AG20443 (cell line): Measurements from ENCODE around the gene IRAK4.
"Not testable (repeated sequence)": the region's sequence is repeated elsewhere in the genome, so short reads cannot be mapped to it uniquely, and the experiment has no call there.

Experiments used
- DNase-seq: peaks from one replicate; pipeline ENCODE4 v3.0.0; 2012; ENCODE audit warnings: low spot score, mixed read lengths

The IRAK4 gene

DNA sequence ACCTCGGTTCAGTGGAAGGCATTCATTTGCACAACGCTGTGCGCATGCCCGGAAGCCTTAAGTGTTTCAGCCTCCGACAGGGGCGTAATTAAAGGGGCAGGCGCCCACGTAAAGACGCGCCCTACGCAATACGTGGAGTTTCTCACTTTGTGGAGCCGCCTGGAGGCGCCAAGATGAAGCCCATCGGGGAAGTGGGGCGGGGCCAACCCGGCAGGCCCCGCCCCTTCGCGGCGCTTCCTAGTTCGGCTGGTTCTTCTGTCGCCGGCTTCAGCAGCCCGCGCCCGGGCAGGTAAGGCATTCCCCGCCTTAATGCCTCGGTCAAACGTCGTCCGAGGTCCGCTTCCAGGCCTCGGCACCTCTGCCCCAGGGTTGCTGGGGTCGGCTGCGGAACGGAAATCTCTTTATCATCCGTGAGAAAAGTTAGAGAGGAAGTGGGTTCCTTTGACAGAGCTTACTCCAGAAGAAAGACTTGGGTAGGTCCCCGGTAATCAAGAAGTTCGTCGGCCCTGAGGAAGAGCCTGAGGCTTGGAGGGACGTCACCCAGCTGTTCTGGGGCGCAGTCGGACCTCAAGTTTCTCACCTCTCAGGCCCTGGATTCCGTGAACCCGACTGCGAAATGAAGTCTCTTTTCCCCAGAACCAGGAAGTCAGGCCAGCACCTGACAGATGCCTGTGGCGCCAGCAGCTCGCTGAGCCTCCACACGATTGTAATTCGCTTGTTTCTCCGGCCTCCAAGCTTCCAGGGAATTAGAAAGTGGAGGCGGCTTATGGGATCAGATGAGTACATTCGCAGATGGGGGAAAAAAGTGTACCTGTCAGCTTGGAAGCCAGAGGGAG is at the start of gene IRAK4, which contains the start of gene PUS7L:
IRAK4 (plus strand) TSS at position 224 of the 836 bp plus-strand sequence. CDS start 9,161 bp downstream, outside the sequence.
PUS7L (minus strand) TSS at position 63 of the 836 bp plus-strand sequence. CDS start 3,545 bp downstream, outside the sequence.
- peak; percentile 98 for DNase-seq

DNA sequence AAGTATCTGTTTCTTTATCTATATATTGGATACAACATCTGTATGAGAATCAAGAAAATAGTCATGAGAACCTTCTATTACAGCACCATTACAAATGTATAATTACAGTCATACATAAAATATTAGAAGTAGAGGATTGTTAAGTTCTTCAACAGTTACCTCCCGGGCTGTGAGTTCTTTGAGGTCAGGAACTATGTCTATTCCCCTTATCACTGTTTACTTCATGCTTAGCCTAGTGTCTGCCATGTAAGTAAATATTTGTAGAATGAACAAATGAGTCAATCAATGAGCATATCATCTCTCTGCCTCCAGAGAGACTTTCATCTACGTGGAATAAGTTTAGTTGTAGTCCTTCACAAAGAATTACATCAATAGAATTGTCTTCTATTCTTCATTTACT is 47.4 kb upstream of the IRAK4 start:
- no peak for DNase-seq

DNA sequence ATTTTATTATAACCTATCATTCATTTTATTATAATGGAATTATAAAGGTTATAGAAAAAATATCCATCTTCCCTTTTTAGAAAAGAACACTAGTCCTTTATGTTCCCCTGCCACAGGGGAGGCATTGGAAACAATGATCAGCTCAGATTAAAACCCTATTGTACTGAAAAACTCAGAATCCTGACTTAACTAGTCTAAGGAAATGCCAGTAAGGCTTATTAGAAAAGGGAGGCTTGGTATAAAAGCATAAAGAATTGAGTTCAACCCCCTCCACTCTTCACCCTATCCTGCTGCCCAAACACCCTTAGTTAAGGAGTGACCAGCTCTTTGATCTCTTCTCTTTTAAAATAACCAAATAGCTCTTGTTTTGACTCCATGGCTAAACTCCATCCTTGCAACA is 36.1 kb upstream of the IRAK4 start:
- DNase-seq = no peak

DNA sequence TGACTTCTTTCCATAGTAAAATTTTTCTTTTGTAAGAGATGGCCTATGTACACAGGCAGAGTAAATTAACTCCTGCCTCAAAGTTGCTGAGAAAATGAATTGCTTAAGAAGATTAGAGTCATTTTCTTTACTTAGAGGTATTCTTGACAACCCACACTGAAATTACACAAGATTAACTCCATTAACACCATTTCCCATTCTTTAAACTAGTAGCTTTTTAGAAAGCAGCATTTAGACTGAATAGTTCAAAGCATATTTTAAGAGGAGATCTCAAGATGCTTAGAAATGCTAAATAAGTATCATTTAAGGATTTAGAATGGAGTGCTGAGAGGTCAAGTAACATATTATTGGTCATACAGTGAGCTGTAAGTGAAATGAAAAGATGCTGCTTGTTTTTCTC is 35.6 kb upstream of the IRAK4 start:
- no peak for DNase-seq

DNA sequence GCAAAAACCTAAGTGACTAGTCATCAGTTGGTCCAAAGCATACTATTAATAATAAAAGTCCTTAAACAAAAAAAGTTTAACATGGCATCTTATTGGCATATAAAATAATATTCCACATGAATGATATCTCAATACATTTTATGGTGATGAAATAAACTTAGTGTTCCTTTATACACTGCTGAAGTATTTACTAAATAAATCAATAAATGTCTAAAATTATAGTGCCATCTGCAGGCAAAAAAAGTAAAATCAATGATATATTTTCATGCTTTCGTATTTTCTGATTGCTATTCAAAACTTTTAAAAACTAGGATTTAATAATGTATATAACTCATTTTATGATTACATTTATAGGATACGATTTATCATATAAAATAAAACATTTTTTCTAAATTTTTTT is 30.6 kb upstream of the IRAK4 start:
- DNase-seq = no peak

DNA sequence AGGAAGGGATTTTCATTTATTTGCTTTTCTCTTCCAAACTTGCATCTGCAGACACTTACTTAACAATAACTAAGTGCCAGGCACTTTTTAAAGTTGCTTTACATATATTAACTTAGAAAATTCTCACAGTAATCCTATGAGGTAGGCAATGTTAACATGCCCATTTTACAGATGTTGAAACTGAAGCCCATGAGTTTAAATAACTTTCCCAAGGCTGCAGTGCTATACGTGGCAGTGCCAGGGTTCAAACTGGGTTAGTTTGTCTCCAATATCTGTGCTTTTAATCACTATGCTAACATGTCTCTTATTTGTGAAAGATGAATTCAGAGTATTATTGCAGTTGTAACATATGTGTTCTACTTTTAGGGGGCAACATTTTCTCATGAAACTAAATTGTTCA is 30.1 kb upstream of the IRAK4 start:
- no peak for DNase-seq

DNA sequence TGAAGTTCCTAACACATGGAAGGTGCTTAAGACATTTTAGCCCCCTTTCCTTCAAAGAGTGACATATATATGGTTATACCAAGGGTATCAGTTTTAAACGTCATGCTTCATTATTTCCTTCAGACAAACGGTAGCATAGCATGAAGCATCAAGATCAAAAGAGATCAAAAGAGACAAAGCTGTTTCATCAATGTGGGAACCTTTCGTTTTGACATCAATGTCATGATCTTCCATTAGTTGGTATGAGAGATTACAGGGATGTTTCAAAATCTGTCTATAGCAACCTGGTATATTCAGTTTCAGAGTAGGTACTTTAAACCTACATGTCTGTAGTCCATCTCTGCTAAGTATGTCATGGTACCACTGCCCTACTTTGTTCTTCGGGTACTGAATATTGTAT is 28.5 kb upstream of the IRAK4 start:
- DNase-seq = no peak

DNA sequence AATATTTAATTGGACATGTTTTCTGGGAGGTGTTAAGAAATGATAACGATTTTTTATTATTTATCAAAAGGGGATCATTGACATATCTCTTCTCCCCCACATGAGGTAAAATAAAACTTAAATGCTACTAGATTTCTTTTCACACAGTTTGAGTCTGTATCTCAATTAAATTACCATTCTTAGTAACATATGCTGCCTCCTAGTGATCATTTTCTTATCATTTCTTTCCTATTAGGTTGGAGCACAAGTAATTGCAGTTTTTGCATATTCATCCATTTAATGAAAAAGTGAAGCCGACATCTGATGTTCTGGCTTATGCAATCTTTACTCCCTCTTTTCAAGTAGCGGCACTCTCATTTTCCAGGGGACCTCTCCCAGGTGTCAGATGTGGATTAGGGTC is 25.1 kb upstream of the IRAK4 start:
- no peak for DNase-seq

DNA sequence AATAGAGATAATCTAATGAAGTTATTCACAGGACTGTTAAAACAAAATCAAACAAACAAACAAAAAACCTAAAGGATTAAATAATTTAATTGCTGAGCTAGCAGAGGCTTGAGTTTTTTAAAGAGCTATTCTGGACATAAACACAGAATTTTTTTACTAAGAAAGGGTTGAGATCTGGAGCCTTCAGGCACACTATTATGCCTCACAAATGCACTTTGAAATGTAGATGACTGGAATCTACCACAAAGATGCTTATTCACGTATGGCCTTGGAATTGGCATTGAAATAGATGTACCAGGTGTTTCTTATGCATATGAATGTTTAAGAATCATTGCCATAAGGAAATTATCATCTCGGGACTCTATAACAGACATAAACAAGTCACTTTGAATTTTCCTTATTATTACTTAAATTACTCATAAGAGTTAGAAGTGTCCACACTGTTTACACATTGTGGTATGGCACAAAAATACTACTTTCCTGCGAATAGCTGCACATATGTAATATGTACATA is 21.8 kb upstream of the IRAK4 start:
- no peak for DNase-seq

DNA sequence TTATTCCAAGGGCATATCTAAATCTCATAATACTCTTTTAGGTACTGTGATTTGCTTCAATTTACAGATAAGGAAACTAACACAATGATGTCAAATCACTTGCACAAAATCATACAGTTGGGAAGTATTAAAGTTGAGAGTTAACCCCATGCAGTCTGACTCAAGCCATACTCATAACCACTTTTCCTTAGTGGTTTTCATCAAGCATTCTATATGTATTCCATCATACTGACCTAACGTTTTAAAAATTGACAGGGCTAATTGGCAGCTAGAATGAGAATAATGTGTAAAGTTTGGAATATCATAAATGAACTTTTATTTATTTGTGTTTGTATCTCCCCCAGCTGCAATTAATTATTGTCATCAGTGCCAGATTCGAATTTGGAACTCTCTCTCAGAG is 21.1 kb upstream of the IRAK4 start:
- no peak for DNase-seq

DNA sequence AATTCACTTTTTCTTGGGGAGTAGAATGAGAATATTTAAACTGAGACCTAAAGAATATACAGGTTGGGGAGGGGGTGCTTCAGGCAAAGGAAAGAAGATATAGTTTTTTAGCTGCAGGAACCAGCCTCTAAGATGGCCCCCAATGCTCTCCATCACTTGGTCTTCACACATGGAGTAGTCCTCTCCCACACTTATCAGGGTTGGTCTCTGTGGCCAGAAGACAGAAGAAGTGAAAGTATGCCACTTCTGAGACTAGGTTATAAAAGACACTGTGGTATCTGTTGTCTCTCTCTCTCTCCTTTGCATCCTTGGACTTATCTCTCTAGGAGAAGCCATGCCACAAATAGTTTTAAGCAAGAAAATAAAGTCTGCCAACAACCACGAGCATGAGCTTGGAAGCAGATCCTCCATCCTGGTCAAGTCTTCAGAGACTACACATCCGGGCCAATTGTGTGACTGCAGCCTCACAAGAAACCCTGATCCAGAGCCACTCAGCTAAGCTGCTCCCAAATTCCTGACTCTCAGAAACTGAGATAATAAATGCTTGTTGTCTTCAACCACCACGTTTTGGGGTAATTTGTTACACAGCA is 18.1 kb upstream of the IRAK4 start:
- DNase-seq = peak; percentile 39

DNA sequence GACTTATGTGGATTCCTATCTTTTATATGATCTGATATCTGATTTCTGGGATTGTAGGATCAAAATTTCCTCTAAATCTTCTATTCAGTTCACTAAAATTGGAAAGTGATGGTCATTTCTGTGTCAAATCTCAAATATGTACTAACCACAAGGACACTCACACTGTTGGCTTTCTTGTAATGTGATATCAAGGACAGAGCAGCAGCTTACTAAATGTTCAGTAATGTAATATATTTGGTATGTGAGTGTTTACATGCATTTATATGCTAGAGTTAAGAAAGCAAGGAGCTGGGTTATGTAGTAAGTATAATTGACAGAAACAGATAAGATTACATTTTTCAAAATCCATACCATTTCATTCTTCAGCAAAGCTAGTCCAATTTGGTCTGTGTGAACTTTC is 16.6 kb upstream of the IRAK4 start:
- DNase-seq = peak; percentile 54

DNA sequence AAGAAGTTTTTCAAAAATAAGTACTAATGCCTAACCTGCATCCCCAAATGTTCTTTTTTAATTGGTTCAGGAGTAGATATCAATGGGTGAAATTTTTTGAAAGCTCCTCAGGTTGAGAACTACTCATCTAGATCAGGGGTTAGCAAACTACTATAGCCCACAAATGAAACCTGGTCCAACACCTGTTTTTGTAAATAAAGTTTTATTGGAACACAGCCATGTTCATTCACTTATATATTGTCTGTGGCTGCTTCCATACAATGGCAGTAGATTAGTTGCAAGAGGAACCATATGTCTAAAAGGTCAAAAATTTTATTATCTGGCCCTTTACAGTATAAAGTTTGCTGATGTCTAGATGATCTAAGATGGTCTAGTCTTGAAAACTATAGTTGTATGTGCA is 13.9 kb upstream of the IRAK4 start:
- no peak for DNase-seq

DNA sequence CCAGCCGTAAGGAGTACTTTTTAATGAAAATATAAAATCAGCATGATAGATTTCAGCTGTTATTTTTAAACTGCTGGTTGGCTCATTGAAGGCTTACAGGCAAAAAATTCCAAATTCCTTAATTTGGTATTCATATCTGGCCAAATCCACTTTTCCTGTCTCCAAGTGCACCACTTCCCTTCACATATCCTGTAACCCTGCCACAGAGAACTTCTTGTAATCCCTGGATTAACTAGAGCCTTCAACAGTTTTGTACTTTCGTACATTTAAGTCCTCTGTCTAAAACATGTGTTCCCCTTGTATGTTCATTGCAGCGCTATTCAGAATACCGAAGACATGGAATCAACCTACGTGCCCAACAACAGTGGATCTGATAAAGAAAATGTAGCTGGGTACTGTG is 9.7 kb upstream of the IRAK4 start:
- no peak for DNase-seq

DNA sequence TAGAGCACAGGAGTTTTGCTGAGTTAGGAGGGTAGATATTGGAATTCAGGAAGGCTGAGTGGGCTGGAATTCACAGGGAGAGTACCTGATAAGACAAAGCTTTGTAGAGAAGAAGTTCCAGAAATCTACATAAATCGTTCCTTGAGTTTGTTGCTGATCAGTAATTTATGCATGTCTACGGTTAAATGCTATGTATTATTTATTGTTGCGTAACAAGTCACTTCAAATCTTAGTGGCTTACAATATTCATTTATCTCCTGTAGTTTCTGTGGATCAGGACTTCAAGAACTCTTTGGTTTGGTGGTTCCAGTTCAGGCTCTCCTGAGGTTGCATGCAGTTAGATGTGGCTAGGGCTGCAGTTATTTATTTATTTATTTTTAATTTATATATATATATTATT is 7.9 kb upstream of the IRAK4 start:
- no peak for DNase-seq

DNA sequence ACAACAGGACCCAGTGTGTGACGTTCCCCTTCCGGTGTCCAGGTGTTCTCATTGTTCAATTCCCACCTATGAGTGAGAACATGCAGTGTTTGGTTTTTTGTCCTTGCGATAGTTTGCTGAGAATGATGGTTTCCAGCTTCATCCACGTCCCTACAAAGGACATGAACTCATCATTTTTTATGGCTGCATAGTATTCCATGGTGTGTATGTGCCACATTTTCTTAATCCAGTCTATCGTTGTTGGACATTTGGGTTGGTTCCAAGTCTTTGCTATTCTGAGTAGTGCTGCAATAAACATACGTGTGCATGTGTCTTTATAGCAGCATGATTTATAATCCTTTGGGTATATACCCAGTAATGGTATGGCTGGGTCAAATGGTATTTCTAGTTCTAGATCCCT is 7.4 kb upstream of the IRAK4 start:
- DNase-seq = not testable (repeated sequence)

DNA sequence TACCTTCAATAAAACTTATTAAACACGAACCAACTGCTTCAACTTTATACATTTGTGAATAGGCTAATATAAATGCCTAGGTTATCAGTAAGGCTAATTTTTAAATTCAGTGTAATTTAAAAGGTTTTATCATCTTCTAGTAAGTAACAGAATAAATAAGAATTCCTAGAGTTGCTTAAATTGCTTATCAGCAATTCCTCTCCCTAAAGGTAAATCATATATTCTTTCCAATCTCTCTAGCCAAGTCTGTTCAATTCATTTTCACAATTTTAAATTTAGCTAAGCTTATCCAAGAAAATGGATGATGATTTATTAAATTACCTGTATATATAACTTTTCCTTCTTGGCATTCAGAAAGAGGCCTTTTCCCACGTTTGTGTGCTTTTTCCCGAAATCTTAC is 4.7 kb upstream of the IRAK4 start:
- DNase-seq = no peak

DNA sequence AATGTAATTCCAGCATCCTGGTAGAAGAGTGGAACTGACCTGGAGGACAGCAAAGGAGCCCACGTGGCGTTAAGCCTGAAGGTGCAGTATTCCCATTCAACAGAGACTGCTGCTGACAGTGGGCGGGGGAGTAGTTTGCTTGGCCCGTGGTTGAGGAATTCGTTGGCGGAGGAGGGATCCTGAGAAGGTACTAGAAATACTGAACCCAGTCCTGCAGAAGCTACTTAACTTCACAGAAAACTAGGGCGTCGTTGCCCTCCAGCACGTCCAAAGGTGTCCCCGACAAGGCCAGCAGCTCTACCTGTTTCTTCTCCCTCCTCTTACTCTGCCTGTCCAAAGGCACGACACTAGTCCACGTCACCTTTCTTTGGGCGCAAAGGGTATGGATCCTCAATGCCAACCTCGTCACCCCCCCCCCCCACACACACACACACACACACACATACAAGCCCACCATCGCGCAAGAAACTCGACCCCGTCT is 464 bp upstream of the IRAK4 start:
- DNase-seq = peak; percentile 57

DNA sequence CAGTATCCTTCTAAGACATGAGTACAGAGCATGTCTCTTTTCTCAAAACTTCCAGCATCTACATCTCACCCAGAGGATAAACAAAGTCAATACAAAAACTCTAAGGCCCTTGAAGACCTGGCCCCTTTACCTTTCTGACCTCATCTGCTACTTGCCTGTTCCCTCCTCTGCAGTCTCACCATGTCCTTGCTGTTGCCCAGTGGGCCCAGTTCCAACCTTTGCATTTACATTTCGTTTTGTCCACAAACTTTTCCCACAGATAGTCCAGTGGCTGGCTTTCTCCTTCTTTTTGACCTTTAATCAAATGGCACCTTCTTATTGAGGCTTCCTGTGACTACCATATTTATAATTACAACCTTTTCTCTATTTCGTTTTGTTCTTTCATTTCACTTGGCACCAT is 1.6 kb downstream of the IRAK4 start:
- no peak for DNase-seq

DNA sequence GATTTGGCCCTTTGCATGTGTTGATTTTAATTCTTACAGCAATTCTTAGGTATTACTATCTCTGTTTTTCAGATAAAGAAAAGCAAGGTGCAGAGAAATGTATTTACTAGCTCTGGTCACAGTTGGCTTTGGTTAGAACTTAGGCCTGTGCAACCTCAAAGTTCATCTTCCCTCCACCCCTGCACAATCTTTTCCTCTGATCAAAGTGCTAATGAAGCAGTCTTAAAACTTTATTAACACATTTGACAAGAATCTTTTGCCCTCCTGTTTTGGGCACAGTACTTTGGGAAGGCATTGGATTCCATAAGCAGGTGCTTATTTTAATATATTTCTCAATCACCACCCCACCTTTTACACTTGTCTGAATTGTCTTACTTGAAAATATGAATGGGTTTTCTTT is 2.7 kb downstream of the IRAK4 start:
- no peak for DNase-seq

DNA sequence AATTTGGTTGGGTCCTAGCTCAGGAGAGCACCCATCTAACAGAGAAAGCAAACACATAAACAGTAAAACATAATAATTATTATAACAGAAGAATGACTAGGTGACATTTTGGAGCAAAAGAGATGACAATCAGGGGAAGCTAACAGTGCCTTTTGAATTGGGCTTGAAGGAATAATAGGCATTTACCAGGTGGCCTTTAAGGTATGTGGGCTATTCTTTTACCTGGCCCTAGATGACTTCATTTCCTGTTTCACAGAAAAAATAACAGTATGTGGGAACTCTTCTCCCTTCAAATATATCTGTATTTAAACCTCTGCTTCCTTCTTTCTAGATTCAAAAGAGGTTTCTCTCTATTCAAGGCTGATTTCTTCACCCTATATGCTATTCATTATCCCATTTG is 3.8 kb downstream of the IRAK4 start:
- no peak for DNase-seq

DNA sequence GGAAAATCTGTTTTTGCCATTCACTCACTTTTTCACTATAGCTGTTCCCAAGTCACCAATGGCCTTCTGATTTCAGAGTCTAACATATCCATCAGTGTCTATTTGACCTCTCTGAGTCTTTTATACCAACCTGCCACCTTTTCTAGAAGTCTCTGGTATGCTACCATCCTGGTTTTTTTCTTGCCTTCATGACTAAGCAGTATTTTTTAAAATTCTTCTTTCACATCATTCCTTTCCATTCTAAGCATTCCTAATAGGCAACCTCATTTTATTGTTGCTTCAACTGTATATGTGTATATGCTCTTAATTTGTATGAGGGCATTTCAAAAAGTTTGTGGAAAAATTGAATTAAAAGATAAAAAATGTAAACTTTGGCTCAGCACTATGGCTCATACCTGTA is 5.0 kb downstream of the IRAK4 start:
- no peak for DNase-seq

DNA sequence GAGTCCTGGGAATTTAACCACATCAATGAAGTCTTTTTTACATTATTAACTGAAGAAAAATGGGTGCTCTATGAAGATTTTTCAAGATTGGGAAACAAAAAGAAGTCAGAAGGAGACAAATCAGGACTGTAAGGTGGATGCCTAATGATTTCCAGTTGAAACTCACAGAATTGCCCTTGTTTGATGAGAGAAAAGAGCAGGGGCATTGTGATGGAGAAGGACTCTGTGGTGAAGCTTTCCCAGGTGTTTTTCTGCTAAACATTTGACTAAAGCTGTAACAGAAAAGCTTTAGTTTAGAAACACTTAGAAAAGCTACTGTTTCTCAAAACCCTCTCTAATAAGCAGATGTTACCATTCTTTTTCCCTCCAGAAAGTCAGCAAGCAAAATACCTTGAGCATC is 5.8 kb downstream of the IRAK4 start:
- DNase-seq = no peak
